Smooth muscle cell (in vitro differentiated cells): ENCODE results near the gene AXL. TPM values are rescaled to one million over a fixed set of nuclear protein-coding genes. Genes with fewer than 3 reads are reported as not detected.

Source experiments
- DNase-seq: peaks from one replicate; lab custom pipeline; 2025; ENCODE audit not compliant: unreplicated experiment; lab: John Stamatoyannopoulos, UW
- H2AFZ ChIP-seq: fragments of 200-600 bp; sonication (generic); 2 replicates; pipeline ENCODE4 v1.6.0; 2016; ENCODE audit warnings: antibody characterized with exemption, low read depth, mild to moderate bottlenecking
- H3F3A ChIP-seq: fragments of 200-600 bp; sonication (generic); 2 replicates; pipeline ENCODE4 v1.6.0; 2017; ENCODE audit warnings: antibody characterized with exemption, low read depth
- H3K27ac ChIP-seq: fragments of 200-600 bp; sonication (generic); 2 replicates; pipeline ENCODE4 v1.5.1; 2016; ENCODE audit warnings: low read depth, mild to moderate bottlenecking
- H3K27me3 ChIP-seq: fragments of 200-600 bp; sonication (generic); 2 replicates; pipeline ENCODE4 v1.6.1; 2016; ENCODE audit warnings: low read depth, mild to moderate bottlenecking
- H3K36me3 ChIP-seq: fragments of 200-600 bp; sonication (generic); 2 replicates; pipeline ENCODE4 v1.5.1; 2016; ENCODE audit warnings: low read depth
- H3K4me1 ChIP-seq: fragments of 200-600 bp; sonication (generic); 2 replicates; pipeline ENCODE4 v1.5.1; 2016; ENCODE audit warnings: low read depth
- H3K4me2 ChIP-seq: fragments of 200-600 bp; sonication (generic); 2 replicates; pipeline ENCODE4 v1.6.0; 2016; ENCODE audit warnings: mild to moderate bottlenecking
- H3K4me3 ChIP-seq: fragments of 200-600 bp; sonication (generic); 2 replicates; pipeline ENCODE4 v1.5.1; 2016; ENCODE audit warnings: mild to moderate bottlenecking
- H3K79me2 ChIP-seq: fragments of 200-600 bp; sonication (generic); 2 replicates; pipeline ENCODE4 v1.6.0; 2016; ENCODE audit warnings: low read depth, mild to moderate bottlenecking
- H3K9ac ChIP-seq: fragments of 200-600 bp; sonication (generic); 2 replicates; pipeline ENCODE4 v1.6.0; 2016; ENCODE audit warnings: low read depth
- H3K9me3 ChIP-seq: fragments of 200-600 bp; sonication (generic); replicated peaks from 2 replicates; pipeline ENCODE4 v1.5.1; 2016; ENCODE audit warnings: low read depth
- H4K20me1 ChIP-seq: fragments of 200-600 bp; sonication (generic); 2 replicates; pipeline ENCODE4 v1.6.0; 2016; ENCODE audit warnings: low read depth
- CTCF ChIP-seq: fragments of 200-600 bp; sonication (generic); IDR thresholded peaks from 2 replicates; pipeline ENCODE4 v1.5.1; 2017; ENCODE audit warnings: borderline replicate concordance, mild to moderate bottlenecking, antibody characterized with exemption; ENCODE audit not compliant: insufficient read depth, poor library complexity, severe bottlenecking
- WGBS: methylation state at CpG from one replicate; pipeline ENCODE4 v1.1.7; 2016; ENCODE audit warnings: low lambda C conversion rate; 5-methylcytosine and 5-hydroxymethylcytosine counted together
- polyA plus RNA-seq: library from polyadenylated mRNA; unstranded; fragments of >200 nt; fragmentation: Nextera tagmentation; extraction: Ambion mirVana; gene quantifications from 2 replicates; pipeline ENCODE4 v1.2.1, GENCODE V29; 2016
- total RNA-seq: library from RNA; depleted of rRNA; stranded (reverse); fragments of >200 nt; gene quantifications from 2 replicates; pipeline ENCODE4 v1.2.3, GENCODE V29; 2014

AXL gene
- total and polyA plus RNA-seq, 2 experiments from 2014 or later = 16.9 to 71.2 TPM

GRCh38 chr19:41219924-41220567 is 1.0 kb downstream of the AXL start:
- no peak overlapping the region for H2AFZ ChIP-seq

GRCh38 chr19:41220811-41221210 is 1.8 kb downstream of the AXL start:
- peaks cover 7% of the 10 kb centered on the region for H3K79me2 ChIP-seq
- no peak for TF ChIP-seq CTCF
- no peaks in the 10 kb centered on the region for H3K27me3 ChIP-seq
- DNase-seq = no peak
- peaks cover 17% of the 10 kb centered on the region for H3K4me1 ChIP-seq
- WGBS = 89% methylated on average over 9 of the region's 9 CpGs
- H3K9me3 ChIP-seq = no peaks in the 10 kb centered on the region
- peaks cover 25% of the 10 kb centered on the region for H3F3A ChIP-seq
- H3K27ac ChIP-seq = peak overlapping the region; percentile 92
- peak overlapping the region; percentile 75 for H3K4me3 ChIP-seq
- H3K4me2 ChIP-seq = peak overlapping the region; percentile 94
- H2AFZ ChIP-seq = no peak overlapping the region
- H3K9ac ChIP-seq = peak overlapping the region; percentile 95
- H3K36me3 ChIP-seq = no peaks in the 10 kb centered on the region
- H4K20me1 ChIP-seq = no peaks in the 10 kb centered on the region

More at GRCh38 chr19:41219924-41220567, 1.0 kb downstream of the AXL start:
- no peak for TF ChIP-seq CTCF
- Histone ChIP-seq H3K27ac (peak overlapping the region; percentile 92), H3K4me3 (peak overlapping the region; percentile 75), H3F3A (peaks cover 21% of the 10 kb centered on the region), H3K79me2 (peaks cover 7% of the 10 kb centered on the region), H4K20me1 (no peaks in the 10 kb centered on the region), H3K27me3 (no peaks in the 10 kb centered on the region), H3K36me3 (no peaks in the 10 kb centered on the region), H3K9me3 (no peaks in the 10 kb centered on the region), H3K4me1 (peaks cover 12% of the 10 kb centered on the region), H3K4me2 (peak overlapping the region; percentile 94), H3K9ac (peak overlapping the region; percentile 95)
- 4% methylated on average over 15 of the region's 16 CpGs for WGBS
- peak; percentile 31 for DNase-seq

DNA sequence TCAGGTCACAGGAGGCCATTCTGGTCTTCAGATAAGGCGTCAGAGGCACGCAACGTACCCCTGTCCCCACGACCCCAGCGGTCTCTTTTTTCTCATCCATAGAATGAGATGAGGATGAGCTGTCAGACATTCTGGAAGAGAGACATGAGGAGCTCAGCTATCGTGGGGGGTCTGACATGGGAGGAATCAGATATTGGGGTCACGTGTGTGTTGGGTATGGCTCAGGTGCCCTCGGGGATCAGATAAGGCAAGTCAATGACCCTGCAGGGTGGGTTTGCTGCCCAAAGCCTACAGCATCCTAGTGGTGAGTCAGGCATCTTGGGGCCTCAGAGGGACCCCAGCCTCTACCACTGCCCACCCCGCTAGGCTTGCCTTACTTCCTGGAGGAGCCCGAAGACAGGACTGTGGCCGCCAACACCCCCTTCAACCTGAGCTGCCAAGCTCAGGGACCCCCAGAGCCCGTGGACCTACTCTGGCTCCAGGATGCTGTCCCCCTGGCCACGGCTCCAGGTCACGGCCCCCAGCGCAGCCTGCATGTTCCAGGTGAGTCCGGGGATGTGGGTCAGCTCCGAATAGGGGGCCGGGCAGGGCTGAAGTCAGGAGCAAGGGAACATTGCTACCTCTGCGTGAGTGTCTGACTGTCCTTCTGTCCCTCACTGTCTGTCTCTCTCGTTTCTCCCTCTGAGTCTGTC is 2.6 kb downstream of the AXL start:
- Histone ChIP-seq H3K27ac (peak overlapping the region; percentile 99), H3K9me3 (no peaks in the 10 kb centered on the region), H3K4me1 (peaks cover 20% of the 10 kb centered on the region), H3K9ac (no peak overlapping the region), H3K4me3 (no peak overlapping the region), H3K36me3 (no peaks in the 10 kb centered on the region), H3K79me2 (peaks cover 7% of the 10 kb centered on the region), H3K4me2 (no peak overlapping the region), H3K27me3 (no peaks in the 10 kb centered on the region), H3F3A (peaks cover 25% of the 10 kb centered on the region), H4K20me1 (no peaks in the 10 kb centered on the region), H2AFZ (no peak overlapping the region)
- 96% methylated on average over 20 of the region's 20 CpGs for WGBS
- DNase-seq = no peak
- no peak for TF ChIP-seq CTCF
